Body of pancreas (tissue), 4 donors: ENCODE results near the gene BMPER. TPM values are rescaled to one million over a fixed set of nuclear protein-coding genes. Genes with fewer than 3 reads are reported as not detected.

ENCODE experiments used
- ATAC-seq: fragments of 150-250 bp; one replicate; pipeline ENCODE4 v1.9.1; 2016
- DNase-seq, 4 donors: peaks; one replicate each; pipeline ENCODE4 v3.0.0-alpha.2; 2019
- H3K27ac ChIP-seq, 4 donors: fragments of 200-600 bp; sonication (generic); 1 replicate in 3 of 4; 2 replicates in 1 of 4; pipeline versions ENCODE4 v1.5.1 to v1.6.1; 2016 to 2019; ENCODE audit warnings: mild to moderate bottlenecking in 1 of 4, mixed read lengths in 1 of 4, moderate library complexity in 1 of 4
- H3K27me3 ChIP-seq, 2 donors: fragments of 200-600 bp; sonication (generic); one replicate each; pipeline ENCODE4 v1.6.0; 2016; ENCODE audit warnings: mild to moderate bottlenecking in 1 of 2
- H3K36me3 ChIP-seq, 2 donors: fragments of 200-600 bp; sonication (generic); replicated peaks in 1 of 2; 2 replicates each; pipeline ENCODE4 v1.5.1; 2016; ENCODE audit warnings: low read depth in 2 of 2; ENCODE audit not compliant: insufficient read depth in 1 of 2
- H3K4me1 ChIP-seq: fragments of 200-600 bp; sonication (generic); one replicate; pipeline ENCODE4 v1.6.0; 2016
- H3K4me3 ChIP-seq, 2 donors: fragments of 200-600 bp; sonication (generic); 1 replicate in 1 of 2; 2 replicates in 1 of 2; pipeline ENCODE4 v1.5.1; 2016 to 2019
- H3K9me3 ChIP-seq, 3 donors: fragments of 200-600 bp; sonication (generic); 1 replicate in 2 of 3; 2 replicates in 1 of 3; pipeline ENCODE4 v1.5.1; 2016
- CTCF ChIP-seq, 7 experiments: fragments of 450-650 bp in 4 of 7; fragments of 200-600 bp in 3 of 7; sonication (generic) in 3 of 7; IDR thresholded peaks; one replicate each; pipeline ENCODE4 v1.5.1; 2016 to 2019; ENCODE audit warnings: antibody characterized with exemption in 7 of 7
- POLR2A ChIP-seq, 3 donors: fragments of 450-650 bp; IDR thresholded peaks; one replicate each; pipeline ENCODE4 v1.6.1; 2016; ENCODE audit warnings: antibody characterized with exemption in 3 of 3, mild to moderate bottlenecking in 2 of 3
- WGBS, 2 donors: methylation state at CpG; one replicate each; pipeline ENCODE4 v1.1.5; 2017; 5-methylcytosine and 5-hydroxymethylcytosine counted together
- intact Hi-C: fragments of 100-400 bp; cut with DNase I; formaldehyde crosslinking; loops from one replicate; pipeline ENCODE4 v1.15.1; 2023
- total RNA-seq, 2 donors: library from RNA; depleted of rRNA; stranded (reverse); fragments of >200 nt; gene quantifications; one replicate each; pipeline ENCODE4 v1.1.0, GENCODE V29; 2016

BMPER gene
- total RNA-seq, 2 donors from 2014 or later, result 0.33 to 0.78 TPM

- no peaks in the 10 kb centered on the region for H3K9me3 ChIP-seq
- DNase-seq (no peak), ATAC-seq (no peak)
- H3K27ac ChIP-seq, result no peak overlapping the region
- intact Hi-C loops, result no loop called here
- no peaks in the 10 kb centered on the region for H3K27me3 ChIP-seq
- H3K4me1 ChIP-seq, result no peaks in the 10 kb centered on the region
- H3K4me3 ChIP-seq, result no peak overlapping the region
- H3K36me3 ChIP-seq, result no peaks in the 10 kb centered on the region
- WGBS, 2 donors, result 80 to 86% methylated on average over 5 of the region's 5 CpGs
- no peak for TF ChIP-seq POLR2A (IDR thresholded peaks at IDR 0.05)
- no peak for TF ChIP-seq CTCF (IDR thresholded peaks at IDR 0.05)
These were observed 152.6 kb downstream of the BMPER start for GRCh38 chr7:34057956-34058355.

GRCh38 chr7:34058801-34059135 is 153.4 kb downstream of the BMPER start:
- no peaks in the 10 kb centered on the region for H3K27me3 ChIP-seq
- H3K4me3 ChIP-seq, result no peak overlapping the region
- DNase-seq (no peak), ATAC-seq (no peak)
- no peaks in the 10 kb centered on the region for H3K9me3 ChIP-seq
- no peaks in the 10 kb centered on the region for H3K36me3 ChIP-seq
- H3K27ac ChIP-seq, result no peak overlapping the region
- TF ChIP-seq POLR2A (IDR thresholded peaks at IDR 0.05) (no peak), CTCF (IDR thresholded peaks at IDR 0.05) (no peak)
- 68 to 72% methylated on average over 1 of the region's 1 CpG for WGBS, 2 donors
- H3K4me1 ChIP-seq, result no peaks in the 10 kb centered on the region
- intact Hi-C loops, result no loop called here

DNA sequence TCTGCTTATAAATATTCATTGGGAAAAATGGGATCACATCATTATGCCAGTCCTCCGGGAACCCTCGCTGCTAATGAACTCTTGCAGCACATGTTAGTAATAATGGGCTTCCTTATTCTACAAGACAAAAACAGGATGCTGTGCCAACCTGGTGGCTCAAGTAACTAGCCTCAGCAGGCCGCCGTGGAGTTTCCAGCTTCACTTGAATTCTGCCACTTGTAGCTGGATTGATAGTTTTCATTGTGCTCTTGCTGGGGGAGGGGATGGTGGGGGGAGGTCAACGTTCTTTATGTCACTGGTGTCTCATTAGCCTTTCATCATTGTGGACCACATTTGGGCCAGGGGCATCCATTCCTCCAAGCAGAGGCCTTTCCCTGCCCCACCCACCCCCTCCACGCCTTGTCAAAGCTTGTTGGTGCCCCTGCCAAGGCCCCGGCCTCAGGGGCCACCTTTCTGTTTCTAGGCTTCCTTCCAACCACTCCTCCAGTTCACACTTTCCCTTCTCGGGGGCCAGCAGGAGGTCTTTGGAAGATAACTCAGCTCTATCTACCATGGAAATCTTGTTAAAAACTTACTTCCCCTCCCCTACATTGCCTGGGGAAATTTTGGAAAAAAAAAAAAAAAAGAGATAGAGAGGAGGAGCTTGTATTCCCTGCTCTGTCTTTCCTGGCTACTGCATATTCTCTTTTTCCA is 153.9 kb downstream of the BMPER start:
- Histone ChIP-seq H3K27ac (no peak overlapping the region), H3K4me1 (no peaks in the 10 kb centered on the region), H3K27me3 (no peaks in the 10 kb centered on the region), H3K9me3 (no peaks in the 10 kb centered on the region), H3K4me3 (no peak overlapping the region), H3K36me3 (no peaks in the 10 kb centered on the region)
- TF ChIP-seq CTCF (IDR thresholded peaks at IDR 0.05) (no peak), POLR2A (IDR thresholded peaks at IDR 0.05) (no peak)
- no peak for DNase-seq
- WGBS, 2 donors, result 42 to 56% methylated on average over 8 of the region's 8 CpGs
- intact Hi-C loops, result no loop called here
- ATAC-seq, result no peak

GRCh38 chr7:34060196-34060947 is 155.0 kb downstream of the BMPER start:
- H3K27me3 ChIP-seq, result no peaks in the 10 kb centered on the region
- H3K27ac ChIP-seq, result no peak overlapping the region
- intact Hi-C loops, result no loop called here
- no peak overlapping the region for H3K4me3 ChIP-seq
- TF ChIP-seq POLR2A (IDR thresholded peaks at IDR 0.05) (no peak), CTCF (IDR thresholded peaks at IDR 0.05) (no peak)
- ATAC-seq (no peak), DNase-seq (no peak)
- H3K4me1 ChIP-seq, result no peaks in the 10 kb centered on the region
- 45 to 51% methylated on average over 4 of the region's 4 CpGs for WGBS, 2 donors
- H3K36me3 ChIP-seq, result no peaks in the 10 kb centered on the region
- H3K9me3 ChIP-seq, result no peaks in the 10 kb centered on the region

DNA sequence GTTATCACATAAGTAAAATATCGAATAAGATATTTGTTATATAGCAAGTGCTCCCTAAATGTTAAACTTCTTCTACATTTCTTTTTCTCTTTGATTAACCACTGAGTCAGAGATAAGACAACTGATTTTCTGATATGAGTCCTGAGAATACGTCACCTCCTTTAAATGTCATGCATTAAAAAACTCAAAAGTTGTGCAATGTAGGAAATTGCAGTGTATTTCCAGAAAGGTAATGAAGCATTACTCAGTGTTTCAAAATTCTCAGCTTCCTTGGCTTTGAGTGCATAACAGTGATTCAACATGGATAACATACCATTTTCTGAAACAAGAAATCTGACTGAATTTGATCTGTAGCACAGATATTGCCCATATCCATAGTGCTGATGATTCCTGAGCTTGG is 155.8 kb downstream of the BMPER start:
- H3K27me3 ChIP-seq, result no peaks in the 10 kb centered on the region
- 71 to 80% methylated on average over 2 of the region's 2 CpGs for WGBS, 2 donors
- no peak overlapping the region for H3K27ac ChIP-seq
- DNase-seq, result no peak
- TF ChIP-seq CTCF (IDR thresholded peaks at IDR 0.05) (no peak), POLR2A (IDR thresholded peaks at IDR 0.05) (no peak)
- H3K36me3 ChIP-seq, result no peaks in the 10 kb centered on the region
- H3K9me3 ChIP-seq, result no peaks in the 10 kb centered on the region
- intact Hi-C loops, result no loop called here
- no peak for ATAC-seq
- H3K4me1 ChIP-seq, result no peaks in the 10 kb centered on the region
- H3K4me3 ChIP-seq, result no peak overlapping the region
